Fibroblast of villous mesenchyme (primary cell): ENCODE data around the gene TBC1D5. TPM values are rescaled to one million over a fixed set of nuclear protein-coding genes. Genes with fewer than 3 reads are reported as not detected.
"Not testable (repeated sequence)": the region's sequence is repeated elsewhere in the genome, so short reads cannot be mapped to it uniquely, and the experiment has no call there.

Experiments used
- DNase-seq: peaks from one replicate; pipeline ENCODE4 v3.0.0-alpha.2; 2010; ENCODE audit warnings: low read depth
- H3K4me3 ChIP-seq: 2 replicates; pipeline ENCODE4 v1.5.1; 2011; ENCODE audit warnings: low read depth, mild to moderate bottlenecking, low read length
- total RNA-seq: library from RNA; depleted of rRNA; stranded (reverse); fragments of >200 nt; gene quantifications from 2 replicates; pipeline ENCODE4 v1.2.3, GENCODE V29; 2012
- TF ChIP-seq, protein P1 (sequence below): IDR thresholded peaks from 2 replicates; pipeline ENCODE4 v1.5.1; 2012; ENCODE audit warnings: low read depth, mild to moderate bottlenecking, low read length; ENCODE audit not compliant: insufficient read depth

Gene TBC1D5
- total RNA-seq, 1 donor = 107 TPM

- TF ChIP-seq, protein P1, sequence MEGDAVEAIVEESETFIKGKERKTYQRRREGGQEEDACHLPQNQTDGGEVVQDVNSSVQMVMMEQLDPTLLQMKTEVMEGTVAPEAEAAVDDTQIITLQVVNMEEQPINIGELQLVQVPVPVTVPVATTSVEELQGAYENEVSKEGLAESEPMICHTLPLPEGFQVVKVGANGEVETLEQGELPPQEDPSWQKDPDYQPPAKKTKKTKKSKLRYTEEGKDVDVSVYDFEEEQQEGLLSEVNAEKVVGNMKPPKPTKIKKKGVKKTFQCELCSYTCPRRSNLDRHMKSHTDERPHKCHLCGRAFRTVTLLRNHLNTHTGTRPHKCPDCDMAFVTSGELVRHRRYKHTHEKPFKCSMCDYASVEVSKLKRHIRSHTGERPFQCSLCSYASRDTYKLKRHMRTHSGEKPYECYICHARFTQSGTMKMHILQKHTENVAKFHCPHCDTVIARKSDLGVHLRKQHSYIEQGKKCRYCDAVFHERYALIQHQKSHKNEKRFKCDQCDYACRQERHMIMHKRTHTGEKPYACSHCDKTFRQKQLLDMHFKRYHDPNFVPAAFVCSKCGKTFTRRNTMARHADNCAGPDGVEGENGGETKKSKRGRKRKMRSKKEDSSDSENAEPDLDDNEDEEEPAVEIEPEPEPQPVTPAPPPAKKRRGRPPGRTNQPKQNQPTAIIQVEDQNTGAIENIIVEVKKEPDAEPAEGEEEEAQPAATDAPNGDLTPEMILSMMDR = no peak
- H3K4me3 ChIP-seq = no peak overlapping the region
- no peak for DNase-seq
Measured at GRCh38 chr3:17133632-17134545, 608.5 kb downstream of the TBC1D5 start.

DNA sequence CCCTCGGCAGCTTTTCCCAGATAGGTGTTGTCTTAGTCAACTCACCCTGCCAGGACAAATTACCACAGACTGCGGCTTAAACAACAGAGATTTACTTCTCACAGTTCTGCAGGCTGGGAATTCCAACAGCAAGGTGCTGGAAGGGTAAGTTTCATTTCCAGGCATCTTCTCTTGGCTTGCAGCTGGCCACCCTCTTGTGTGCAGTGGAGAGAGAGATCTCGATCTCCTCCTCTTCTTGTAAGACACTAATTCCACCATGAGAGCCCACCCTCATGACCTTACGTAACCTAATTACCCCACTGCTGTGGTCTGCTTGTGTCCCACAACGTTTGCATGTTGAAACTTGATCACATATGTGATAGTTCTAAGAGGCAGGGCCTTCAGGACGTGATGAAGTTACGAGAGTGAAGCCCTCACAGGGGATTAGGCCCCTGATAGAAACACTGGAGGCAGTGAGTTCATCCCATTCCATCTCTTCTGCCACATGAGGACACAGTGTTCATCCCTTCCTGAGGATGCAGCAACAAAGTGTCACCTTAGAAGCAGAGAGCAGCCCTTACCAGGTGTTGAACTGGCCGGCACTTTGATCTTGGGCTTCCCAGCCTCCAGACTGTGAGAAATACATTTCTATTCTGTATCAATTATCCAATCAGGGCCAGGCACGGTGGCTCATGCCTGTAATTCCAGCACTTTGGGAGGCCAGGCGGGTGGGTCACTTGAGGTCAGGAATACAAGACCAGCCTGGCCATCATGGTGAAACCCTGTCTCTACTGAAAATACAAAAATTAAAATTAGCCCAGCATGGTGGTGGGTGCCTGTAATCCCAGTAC is 609.9 kb downstream of the TBC1D5 start:
- no peak overlapping the region for H3K4me3 ChIP-seq
- TF ChIP-seq, protein P1 = no peak
- no peak for DNase-seq

DNA sequence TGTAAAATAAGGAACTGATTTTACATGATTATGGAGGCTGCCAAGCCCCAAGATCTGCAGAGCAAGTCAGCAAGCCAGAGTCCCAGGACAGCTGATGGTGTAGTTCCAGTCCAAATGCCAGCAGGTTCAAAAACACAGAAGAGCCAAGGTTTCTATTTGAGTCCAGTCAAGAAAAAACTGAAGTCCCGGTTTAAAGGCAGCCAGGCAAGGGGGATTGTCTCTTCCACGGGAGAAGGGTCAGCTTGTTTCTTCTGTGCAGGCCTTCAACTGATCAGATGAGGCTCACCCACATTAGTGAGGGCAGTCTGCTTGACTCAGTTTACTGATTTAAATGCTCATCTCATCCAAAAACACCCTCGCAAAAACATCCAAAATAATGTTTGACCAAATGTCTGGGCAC is 611.5 kb downstream of the TBC1D5 start:
- no peak for DNase-seq
- H3K4me3 ChIP-seq = no peak overlapping the region
- TF ChIP-seq, protein P1 = no peak

- no peak for DNase-seq
- TF ChIP-seq, protein P1 = no peak
- H3K4me3 ChIP-seq = no peak overlapping the region
Measured at GRCh38 chr3:17129556-17129955, 612.9 kb downstream of the TBC1D5 start.

DNA sequence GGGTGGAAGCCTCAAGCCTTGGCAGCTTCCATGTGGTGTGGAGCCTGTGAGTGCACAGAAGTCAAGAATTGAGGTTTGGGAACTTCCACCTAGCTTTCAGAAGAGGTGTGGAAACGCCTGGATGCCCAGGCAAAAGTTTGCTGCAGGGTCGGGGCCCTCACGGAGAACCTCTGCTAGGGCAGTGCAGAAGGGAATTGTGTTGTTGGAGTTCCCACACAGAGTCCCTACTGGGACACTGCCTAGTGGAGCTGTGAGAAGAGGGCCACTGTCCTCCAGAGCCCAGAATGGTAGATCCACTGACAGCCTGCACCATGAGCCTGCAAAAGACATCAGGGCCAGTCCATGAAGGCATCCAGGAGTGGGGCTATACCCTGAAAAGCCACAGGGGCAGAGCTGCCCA is 613.8 kb downstream of the TBC1D5 start:
- DNase-seq, H3K4me3 ChIP-seq: not testable (repeated sequence)

- H3K4me3 ChIP-seq = no peak overlapping the region
- TF ChIP-seq, protein P1 = no peak
- DNase-seq = no peak
Measured at GRCh38 chr3:17125738-17126442, 616.5 kb downstream of the TBC1D5 start.
